Lower leg skin (tissue), 3 donors: ENCODE results near the gene PDGFA.

ENCODE experiments used
- POLR2A ChIP-seq, 2 donors: fragments of 450-650 bp; IDR thresholded peaks; one replicate each; pipeline ENCODE4 v1.6.1; 2016 to 2017; ENCODE audit warnings: antibody characterized with exemption in 2 of 2, mild to moderate bottlenecking in 1 of 2, moderate library complexity in 1 of 2
- TF ChIP-seq, protein P1 (sequence below), 3 donors: fragments of 450-650 bp; IDR thresholded peaks; one replicate each; pipeline ENCODE4 v1.5.1; 2016; ENCODE audit warnings: antibody characterized with exemption in 3 of 3, mild to moderate bottlenecking in 3 of 3, moderate library complexity in 2 of 3

GRCh38 chr7:521221-522070 lies 1.8 kb upstream of the PDGFA start:
- TF ChIP-seq, protein P1, sequence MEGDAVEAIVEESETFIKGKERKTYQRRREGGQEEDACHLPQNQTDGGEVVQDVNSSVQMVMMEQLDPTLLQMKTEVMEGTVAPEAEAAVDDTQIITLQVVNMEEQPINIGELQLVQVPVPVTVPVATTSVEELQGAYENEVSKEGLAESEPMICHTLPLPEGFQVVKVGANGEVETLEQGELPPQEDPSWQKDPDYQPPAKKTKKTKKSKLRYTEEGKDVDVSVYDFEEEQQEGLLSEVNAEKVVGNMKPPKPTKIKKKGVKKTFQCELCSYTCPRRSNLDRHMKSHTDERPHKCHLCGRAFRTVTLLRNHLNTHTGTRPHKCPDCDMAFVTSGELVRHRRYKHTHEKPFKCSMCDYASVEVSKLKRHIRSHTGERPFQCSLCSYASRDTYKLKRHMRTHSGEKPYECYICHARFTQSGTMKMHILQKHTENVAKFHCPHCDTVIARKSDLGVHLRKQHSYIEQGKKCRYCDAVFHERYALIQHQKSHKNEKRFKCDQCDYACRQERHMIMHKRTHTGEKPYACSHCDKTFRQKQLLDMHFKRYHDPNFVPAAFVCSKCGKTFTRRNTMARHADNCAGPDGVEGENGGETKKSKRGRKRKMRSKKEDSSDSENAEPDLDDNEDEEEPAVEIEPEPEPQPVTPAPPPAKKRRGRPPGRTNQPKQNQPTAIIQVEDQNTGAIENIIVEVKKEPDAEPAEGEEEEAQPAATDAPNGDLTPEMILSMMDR (IDR thresholded peaks at IDR 0.05), result no peak
- no peak for TF ChIP-seq POLR2A (IDR thresholded peaks at IDR 0.05)
